Esophagus mucosa (tissue), 1 donor: Measurements from ENCODE around the gene GKN2. TPM values are rescaled to one million over a fixed set of nuclear protein-coding genes. Genes with fewer than 3 reads are reported as not detected.

Source experiments
- ATAC-seq: fragments of 200-7000 bp; cut with Tn5 transposase; one replicate; pipeline ENCODE4 v1.9.1; 2020
- total RNA-seq: library from RNA; stranded (reverse); gene quantifications from one replicate; pipeline ENCODE4 v1.2.4, GENCODE V29; 2023
- donor health status: DM: yes; HTN: yes; CAD: no.

The GKN2 gene, protein sequence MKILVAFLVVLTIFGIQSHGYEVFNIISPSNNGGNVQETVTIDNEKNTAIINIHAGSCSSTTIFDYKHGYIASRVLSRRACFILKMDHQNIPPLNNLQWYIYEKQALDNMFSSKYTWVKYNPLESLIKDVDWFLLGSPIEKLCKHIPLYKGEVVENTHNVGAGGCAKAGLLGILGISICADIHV
- not detected for total RNA-seq

DNA sequence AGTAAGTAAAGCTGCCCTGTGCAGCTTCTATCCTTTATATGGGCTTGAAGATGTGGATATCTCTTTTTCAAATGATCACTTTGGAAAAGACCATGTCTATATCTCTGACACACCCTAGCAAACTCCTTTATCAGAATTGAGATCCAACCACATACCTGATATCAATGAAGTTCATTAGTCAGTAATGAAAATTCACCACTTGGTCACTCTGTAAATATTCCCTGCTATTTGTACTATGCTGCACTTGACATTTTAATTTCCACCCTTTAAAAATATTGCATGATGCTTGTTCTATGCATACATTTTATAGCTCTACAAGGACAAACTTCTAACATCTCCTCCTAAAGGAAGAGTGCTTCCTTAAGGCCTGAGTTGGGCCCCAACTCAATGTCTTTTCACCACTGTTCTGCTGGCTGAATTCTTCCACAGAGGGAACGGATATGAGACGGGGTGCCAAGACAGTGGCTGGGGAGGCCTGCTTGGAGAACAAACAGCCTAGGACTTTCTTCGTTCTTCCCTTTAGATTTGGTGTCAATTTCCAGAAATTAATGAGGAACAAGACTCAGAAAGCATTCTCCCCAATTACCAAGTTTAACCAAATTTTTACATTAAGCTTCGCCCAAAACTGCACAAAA lies at the start of gene GKN2:
Gene GKN2, minus strand, starts transcription at position 7 of the 635 bp plus-strand sequence. CDS start 32 bp downstream, outside the sequence.
- ATAC-seq: no peak

DNA sequence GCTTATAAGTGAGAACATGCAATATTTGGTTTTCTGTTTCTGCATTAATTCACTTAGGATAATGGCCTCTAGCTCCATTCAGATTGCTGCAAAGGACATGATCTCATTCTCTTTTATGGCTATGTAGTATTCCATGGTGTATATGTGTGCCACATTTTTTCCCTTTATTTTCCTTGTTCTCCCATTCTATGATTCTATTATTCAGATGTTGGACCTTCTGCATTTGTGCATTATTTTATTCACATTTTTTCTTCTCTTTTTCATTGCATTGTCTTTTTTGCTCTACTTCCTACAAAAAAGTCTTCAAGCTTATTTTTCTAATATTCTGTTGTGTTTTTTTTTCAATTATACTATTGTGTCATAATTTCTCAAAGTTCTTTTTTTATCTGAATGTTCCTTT lies 49.2 kb upstream of the GKN2 start:
- no peak for ATAC-seq

DNA sequence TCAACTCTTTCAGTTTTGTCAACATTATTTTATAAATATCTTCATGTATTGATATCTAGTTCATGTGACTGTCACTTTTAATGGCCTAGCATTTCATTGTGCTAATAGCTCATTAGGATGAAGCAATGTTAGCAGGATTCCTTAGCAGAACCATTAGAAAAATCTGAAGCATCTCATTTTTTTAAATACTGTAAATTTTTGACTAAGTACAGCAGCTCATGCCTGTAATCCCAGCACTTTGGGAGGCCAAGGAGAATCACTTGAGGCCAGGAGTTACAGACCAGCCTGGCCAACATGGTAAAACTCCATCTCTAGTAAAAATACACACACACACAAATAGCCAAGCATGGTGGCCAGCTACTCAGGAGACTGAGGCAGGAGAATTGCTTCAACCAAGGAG lies 44.7 kb upstream of the GKN2 start:
- no peak for ATAC-seq

DNA sequence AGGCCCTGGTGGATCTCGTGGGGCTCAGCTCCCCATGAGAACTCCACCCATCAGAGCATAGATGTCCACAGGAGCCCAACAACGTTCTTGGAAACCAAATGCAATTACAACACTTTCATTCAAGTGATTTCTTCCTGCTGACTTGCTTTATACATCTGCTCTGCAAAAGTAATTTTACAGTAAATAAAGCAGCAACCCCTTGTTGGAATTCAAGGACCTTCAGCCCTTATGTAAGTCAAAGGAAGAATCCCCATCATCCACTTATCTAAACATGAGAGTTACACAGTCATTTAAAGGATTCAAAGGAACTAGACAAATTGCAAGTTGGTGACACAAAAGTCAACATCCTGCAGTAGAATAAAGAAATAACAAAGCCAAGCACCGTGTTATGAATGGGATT lies 43.2 kb upstream of the GKN2 start:
- no peak for ATAC-seq

DNA sequence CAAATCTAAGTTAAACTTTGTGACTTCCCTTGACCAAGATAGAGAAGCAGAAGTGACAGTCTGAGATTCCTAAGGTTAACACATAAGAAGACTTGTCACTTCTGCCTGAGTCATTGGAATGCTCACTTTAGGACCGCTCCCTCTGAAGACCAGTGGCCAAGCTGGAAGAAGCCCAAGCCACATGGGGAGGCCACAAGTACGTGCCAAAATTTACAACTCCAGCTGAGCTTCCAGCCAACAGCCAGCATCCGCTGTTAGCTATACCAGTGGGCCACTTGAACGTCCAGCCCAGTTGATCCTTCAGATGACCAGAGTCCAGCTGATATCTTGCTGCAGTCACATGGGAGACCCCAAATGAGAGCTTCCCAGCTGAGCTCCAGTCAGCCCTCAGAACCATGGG lies 42.2 kb upstream of the GKN2 start:
- ATAC-seq: no peak

DNA sequence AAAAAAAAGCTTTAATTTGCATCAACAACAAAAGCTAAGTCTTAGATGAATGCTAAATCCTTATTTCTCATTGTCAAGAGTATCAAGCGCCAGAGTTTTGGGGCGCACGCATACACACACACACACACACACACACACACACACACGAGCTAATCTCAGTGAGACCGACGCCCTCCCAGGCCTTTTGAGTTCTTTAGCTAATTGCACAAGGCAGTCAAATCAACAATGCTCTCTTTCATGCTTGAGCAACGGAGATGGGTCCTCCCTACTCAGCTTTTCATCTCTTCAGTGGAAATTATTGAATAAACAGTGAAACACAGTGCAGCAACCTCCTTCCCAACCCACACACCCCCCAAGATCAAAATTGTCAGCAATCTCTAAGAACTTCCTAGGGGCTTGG lies 41.0 kb upstream of the GKN2 start:
- ATAC-seq: no peak

DNA sequence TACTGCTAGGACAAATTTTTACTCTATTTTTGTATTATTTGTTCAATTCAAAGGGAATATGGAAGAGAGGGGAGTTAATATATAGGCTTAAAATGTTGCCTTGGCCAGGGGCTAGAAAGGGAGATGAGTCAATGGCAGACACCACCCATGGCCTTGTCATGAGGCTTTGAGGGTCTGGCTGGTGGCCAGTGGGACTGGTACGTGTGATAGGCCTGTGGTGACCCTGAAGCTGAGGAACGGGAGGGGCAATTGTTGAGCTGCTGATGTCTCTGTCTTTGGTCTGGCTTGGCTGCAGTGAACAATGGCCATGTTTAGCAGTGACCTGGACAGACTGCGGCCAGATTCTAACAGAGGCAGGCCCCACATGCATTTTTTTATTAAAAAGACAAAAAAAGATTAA lies 40.2 kb upstream of the GKN2 start:
- no peak for ATAC-seq

DNA sequence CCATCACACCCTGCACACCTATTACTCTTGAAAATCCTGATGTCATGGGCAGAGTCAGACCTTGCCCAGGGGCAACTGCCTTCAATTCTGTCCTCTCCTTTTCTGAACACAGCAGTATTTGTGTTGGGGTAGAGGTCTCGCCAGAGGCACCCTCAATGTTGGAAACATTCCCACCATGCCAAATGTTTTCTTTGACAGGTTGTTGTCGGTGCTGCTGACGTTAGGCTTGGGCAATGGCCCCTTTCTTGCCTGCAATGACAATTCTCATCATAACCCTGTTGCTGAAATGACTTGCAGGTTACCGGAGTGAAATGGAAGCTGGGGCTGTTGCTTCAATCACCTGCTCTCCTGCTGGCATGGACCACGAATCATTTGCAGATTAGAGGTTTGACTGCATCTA lies 39.6 kb upstream of the GKN2 start:
- no peak for ATAC-seq

DNA sequence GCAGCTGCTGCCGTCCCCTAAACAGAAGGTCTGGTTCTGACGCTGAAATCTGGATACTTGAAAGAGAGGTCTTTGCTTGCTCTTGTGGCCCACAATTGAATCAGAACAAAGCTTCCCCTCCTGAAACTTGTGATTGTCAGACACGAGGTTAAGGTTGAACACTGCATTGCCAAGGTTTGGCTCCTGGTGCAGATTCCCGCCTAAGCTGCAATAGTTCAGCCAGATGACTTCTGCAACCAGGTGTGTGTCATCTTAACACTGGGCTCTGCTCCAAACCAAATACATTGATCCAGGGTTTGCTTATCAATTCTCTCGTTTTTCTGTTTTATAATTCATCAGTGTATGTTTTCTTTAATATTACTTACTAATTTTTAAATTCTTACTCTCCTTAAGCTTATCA lies 36.3 kb upstream of the GKN2 start:
- no peak for ATAC-seq

DNA sequence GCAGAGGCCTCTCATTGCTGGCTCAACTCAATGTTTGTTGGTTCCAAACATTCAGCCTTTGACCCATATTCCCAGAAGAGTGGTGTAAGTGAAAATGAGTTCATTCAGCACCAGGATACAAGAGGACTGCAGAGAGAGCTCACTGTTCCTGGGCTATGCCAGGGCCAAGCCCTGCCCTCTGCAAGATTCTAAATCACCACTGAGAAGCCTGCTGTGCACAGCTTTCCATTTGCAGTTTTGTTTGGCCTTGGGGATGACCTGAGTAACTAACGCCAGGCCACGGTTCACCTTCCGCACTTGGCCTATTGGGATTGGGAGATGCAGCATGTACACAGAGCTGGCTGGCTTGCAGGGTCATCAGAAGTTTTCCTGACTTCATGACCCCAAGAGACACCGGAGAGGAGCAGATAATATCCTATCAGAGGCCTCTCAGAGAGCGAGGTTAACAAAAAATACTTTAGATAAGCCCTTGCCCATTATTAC lies 34.4 kb upstream of the GKN2 start:
- ATAC-seq: no peak

DNA sequence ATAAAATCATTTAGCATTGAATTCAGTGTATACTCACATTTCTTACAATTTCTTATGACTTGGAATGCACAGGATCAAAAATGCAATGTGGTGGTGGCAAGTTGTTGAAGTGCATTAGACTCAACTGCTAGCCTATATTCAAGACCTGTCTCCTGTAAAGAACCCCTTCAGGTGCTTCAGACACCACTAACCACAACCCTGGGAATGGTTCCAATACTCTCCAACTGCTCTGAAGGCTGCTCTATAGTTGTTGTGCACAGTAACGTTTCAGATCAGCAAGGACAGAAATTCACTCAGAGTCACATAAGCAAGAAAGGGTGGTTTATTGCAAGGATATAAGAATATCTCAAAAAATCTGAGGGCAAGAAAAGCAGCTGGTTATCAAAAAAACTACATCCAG lies 28.3 kb upstream of the GKN2 start:
- ATAC-seq: no peak

DNA sequence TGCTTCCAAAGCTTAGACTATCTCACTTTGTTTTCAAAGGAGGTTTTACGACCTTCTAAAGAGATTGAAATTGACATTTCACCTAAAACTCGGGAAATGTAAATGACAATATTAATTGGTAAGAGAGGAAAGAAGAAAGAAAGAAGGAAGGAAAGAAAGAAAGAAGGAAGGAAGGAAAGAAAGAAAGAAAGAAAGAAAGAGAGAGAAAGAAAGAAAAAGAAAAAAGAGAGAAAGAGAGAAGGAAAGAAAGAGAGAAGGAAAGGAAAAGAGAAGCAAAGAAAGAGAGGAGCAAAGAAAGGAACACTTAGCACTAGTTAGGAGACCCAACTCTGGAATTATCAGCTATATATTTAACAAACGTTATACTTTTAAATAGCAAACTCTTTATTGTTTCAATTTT lies 25.4 kb upstream of the GKN2 start:
- ATAC-seq: no peak

DNA sequence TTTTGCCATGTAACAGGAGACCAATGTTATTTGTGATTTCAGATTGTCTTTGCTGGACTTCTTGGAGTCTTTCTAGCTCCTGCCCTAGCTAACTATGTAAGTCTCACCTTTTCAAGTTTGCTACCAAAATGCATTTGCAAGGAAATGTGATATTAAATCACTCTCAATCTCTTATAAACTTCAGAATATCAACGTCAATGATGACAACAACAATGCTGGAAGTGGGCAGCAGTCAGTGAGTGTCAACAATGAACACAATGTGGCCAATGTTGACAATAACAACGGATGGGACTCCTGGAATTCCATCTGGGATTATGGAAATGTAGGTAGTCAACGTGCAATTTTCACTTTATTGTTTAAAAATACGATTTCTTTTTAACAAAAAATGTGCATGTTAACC lies 24.8 kb upstream of the GKN2 start:
- ATAC-seq: no peak

DNA sequence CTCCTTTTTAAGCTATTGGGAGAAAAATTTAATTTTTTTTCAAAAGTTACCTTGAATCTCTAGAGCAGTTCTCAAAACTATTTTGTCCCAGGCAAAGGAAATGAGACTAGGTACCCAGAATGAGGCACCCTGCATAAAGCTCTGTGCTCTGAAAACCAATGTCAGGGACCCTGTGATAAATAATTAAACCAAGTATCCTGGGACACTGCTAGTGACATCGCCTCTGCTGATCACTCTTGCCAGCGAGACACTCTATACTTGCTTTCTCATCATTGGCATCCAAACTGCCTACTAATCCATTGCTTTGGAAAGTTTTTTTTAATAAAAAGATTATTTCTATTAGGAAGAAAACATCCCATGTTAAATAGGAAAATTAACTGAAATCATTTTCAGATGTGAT lies 23.2 kb upstream of the GKN2 start:
- no peak for ATAC-seq

DNA sequence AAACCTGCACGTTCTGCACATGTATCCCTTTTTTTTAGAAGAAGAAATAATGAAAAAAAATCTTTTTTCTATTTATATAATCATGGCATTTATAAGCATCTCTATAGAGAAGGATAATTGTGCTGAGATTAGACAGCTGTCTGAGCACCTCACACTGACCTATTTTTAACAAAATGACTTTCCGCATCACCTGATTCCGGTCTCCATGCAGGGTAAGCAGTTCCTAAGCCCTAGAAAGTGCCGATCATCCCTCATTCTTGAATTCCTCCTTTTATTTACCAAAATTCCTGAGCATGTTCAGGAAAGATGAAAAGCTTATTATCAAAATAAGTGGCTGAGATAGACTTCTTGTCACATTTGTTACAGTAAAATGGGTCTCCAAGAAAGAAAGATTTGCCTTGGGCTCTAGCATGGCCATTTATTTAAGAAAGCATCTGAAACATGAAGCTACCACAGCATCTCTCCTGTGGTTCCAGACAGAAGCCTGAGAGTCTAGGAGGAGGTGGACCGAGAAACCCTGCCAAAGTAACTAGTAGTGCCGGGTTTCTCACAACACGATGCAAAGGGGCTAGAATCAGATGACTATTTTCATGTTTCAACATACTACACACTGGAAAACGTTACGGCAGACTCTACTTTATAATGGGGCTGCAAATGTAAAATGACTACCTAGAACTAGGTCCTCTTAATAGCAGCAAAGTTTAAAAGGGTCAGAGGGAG lies 22.4 kb upstream of the GKN2 start:
- ATAC-seq: no peak

DNA sequence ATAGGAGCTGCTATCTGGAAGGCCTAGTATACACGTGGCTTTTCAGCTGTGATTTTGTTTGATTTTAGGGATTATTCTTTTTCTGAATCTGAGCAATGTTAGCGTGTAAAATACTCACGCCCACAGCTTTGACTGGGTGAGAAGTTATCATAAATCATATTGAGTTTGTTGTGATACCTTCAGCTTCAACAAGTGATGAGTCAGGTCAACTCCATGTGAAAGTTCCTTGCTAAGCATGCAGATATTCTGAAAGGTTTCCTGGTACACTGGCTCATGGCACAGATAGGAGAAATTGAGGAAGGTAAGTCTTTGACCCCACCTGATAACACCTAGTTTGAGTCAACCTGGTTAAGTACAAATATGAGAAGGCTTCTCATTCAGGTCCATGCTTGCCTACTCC lies 21.6 kb upstream of the GKN2 start, which contains the start of gene GKN1:
Gene GKN1, plus strand, starts transcription at position 386 of the 400 bp plus-strand sequence. CDS start 42 bp downstream, outside the sequence.
- no peak for ATAC-seq

DNA sequence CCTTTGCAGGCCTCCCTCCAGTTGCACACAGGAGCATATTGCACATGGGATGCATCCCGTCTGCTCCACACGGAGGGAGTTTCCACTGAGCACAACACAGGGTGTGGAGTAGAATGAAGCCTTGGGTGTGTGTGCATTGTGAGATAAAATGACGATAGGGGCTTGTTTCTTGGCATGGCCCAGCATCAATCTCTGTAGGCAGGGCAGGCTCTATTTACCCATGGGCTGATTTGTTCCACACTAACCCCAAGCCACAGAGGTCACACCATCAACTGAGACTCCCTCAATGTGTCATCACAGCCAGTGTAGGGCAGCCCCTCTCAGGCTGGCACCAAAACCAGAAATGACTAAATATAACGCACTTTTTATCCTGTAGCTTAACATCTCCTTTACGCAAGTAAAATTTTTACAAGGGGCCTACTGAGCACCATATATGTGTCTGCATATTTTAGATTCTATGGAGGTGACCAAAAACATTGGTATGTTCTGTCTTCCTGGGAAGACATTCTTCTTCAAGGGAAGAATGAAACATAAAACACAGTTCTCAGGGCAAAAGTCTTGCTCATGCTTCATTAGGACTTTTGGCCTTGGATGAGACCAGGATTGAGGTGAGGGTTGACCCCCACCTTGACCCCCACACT lies 19.0 kb upstream of the GKN2 start:
- no peak for ATAC-seq

DNA sequence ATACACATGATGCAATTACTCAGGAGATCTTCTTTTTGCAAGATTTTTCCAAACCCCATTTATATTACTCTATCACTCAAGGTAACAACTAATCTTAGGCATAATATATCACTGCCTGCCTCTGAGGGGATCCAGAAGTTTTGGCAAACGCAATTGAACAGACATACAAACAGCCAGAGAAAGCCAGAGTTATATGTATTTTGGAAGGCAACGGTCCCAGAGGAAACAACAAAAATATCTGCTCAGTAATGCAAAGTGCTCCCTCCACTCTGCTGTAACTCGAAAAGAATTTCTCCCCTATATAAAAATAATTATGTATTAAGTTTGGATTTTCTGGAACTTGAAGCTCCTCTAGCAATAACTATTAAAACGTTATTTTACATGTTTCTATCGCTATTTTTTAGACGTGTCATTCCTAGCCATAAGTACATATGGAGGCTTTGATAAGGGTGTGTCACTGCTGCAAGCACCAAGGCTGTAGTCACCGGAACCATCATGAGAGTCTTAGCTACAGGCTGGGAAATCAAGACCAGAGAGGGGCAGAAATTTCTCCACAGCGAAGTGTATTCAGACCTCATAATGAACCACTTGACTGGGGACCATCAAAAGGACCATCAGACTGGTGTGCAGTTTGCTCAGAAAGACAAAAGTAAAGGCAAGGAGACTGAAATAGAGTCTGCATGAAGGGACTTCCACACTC lies 18.0 kb upstream of the GKN2 start:
- no peak for ATAC-seq

DNA sequence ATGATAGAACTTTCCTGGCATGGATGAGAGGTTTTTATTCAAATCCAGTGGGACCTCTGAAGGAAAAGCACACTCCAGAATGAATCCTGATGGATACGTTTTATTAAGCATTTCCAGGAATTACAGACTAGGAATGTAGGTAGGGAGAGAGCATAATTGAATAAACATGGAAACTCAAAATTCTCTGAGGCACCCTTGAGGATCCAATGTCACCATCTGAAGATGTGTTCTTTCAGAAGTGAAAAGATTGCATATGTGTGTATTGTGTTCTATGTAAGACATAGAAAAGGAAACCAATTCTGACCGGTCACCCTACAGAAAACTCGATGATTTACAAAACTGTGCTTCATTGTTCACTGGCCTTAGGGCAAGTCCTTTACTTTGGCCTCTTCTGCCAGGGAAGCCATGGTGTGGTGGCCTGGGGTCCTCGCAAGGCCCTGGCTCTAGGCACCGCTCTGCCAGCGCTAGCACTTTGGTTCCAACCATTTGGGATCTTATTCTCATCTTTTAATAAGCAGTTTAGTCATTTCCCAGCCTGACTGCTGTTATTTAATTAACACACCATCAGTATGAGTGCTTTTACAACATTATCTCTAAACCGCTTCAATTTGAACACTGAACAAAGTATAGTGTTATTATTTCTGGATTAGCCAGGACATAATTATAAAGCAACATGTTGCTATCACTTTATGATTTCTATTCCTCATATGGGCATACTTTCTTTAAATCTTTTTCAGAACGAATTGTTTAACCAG lies 17.2 kb upstream of the GKN2 start:
- ATAC-seq: no peak

DNA sequence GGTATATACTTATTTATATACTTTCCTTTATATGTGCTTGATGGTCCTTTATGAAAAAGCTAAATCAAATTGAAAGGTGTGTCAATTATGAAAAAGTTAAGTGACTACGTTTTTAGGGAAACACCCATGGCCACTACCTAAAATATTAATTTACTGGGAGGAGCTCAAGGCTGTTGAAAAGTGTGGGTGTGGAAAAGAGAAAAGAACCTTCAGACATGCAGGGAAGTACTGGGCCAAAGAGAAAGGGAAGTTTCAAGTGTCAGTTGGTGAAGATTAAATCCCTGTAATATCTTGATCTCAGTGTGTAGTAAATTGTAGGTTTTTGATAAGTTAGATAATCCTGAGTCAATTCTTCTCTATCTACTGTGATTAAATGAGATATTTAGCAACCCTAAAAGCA lies 15.5 kb upstream of the GKN2 start:
- no peak for ATAC-seq

DNA sequence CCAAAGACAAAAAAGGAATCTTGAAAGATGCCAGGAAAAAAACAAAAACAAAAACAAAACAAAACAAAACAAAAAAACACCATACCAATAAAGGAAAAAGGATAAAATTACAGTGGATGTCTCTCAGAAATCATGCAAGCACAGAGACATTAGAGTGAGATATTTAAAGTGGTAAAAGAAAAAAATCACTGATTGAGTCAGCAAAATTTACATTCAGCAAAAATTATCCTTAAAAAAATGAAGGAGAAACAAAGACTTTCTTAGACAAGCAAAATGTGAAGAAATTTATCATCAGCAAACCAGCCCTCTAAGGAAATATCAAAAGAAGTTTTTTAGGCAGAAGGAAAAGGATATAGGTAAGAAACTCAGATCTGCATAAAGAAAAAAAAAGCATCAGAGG lies 11.6 kb upstream of the GKN2 start:
- no peak for ATAC-seq

DNA sequence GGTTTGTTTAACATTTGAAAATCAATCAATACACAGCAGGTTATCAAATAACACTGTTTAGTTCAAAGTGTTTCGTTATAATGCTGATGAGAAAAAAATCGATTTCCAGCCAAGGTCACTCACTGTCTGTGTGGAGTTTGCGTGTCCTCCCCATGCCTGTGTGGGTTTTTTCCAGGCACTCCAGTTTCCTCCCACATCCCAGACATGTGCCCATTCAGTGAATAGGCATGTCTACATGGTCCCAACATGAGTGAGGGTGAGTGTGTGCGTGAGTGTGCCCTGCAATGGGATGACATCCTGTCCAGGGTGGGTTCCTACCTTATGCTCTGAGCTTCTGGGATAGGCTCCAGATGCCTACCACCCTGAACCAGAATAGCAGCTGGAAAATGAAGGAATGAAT lies 8.7 kb upstream of the GKN2 start:
- ATAC-seq: no peak
